GM23338 (cell line): ENCODE data around the gene COL24A1. TPM values are rescaled to one million over a fixed set of nuclear protein-coding genes. Genes with fewer than 3 reads are reported as not detected.

Experiments used
- ATAC-seq: fragments of 200-7000 bp; cut with Tn5 transposase; 3 replicates; pipeline ENCODE4 v1.9.1; 2020
- DNase-seq: peaks from one replicate; pipeline ENCODE4 v3.0.0-alpha.2; 2015; ENCODE audit warnings: low spot score
- H2AFZ ChIP-seq: fragments of 200-600 bp; sonication (generic); 2 replicates; pipeline ENCODE4 v1.8.0; 2016; ENCODE audit warnings: antibody characterized with exemption, mild to moderate bottlenecking, moderate library complexity
- H3F3A ChIP-seq: fragments of 200-600 bp; sonication (generic); replicated peaks from 2 replicates; pipeline ENCODE4 v1.8.0; 2017; ENCODE audit warnings: antibody characterized with exemption, mixed run types, low read depth
- H3K27ac ChIP-seq: fragments of 200-600 bp; sonication (generic); 2 replicates; pipeline ENCODE4 v1.6.1; 2016; ENCODE audit warnings: low read depth
- H3K27me3 ChIP-seq: fragments of 200-600 bp; sonication (generic); 2 replicates; pipeline ENCODE4 v1.8.0; 2016; ENCODE audit warnings: mild to moderate bottlenecking, mixed run types, moderate library complexity; ENCODE audit not compliant: insufficient read depth
- H3K36me3 ChIP-seq: fragments of 200-600 bp; sonication (generic); 2 replicates; pipeline ENCODE4 v1.8.0; 2016; ENCODE audit warnings: mild to moderate bottlenecking; ENCODE audit not compliant: insufficient read depth
- H3K4me1 ChIP-seq: fragments of 200-600 bp; sonication (generic); 2 replicates; pipeline ENCODE4 v1.8.0; 2016; ENCODE audit warnings: mild to moderate bottlenecking, moderate library complexity; ENCODE audit not compliant: insufficient read depth
- H3K4me2 ChIP-seq: fragments of 200-600 bp; sonication (generic); 2 replicates; pipeline ENCODE4 v1.7.1; 2017; ENCODE audit warnings: mixed run types
- H3K4me3 ChIP-seq: fragments of 200-600 bp; sonication (generic); 2 replicates; pipeline ENCODE4 v1.6.1; 2016; ENCODE audit warnings: mixed run types
- H3K79me2 ChIP-seq: fragments of 200-600 bp; sonication (generic); replicated peaks from 2 replicates; pipeline ENCODE4 v1.8.0; 2017; ENCODE audit warnings: mild to moderate bottlenecking; ENCODE audit not compliant: insufficient read depth
- H3K9me2 ChIP-seq: fragments of 200-600 bp; sonication (generic); 2 replicates; pipeline ENCODE4 v1.8.0; 2017; ENCODE audit not compliant: insufficient read depth
- H4K20me1 ChIP-seq: fragments of 200-600 bp; sonication (generic); replicated peaks from 2 replicates; pipeline ENCODE4 v1.8.0; 2017; ENCODE audit warnings: mild to moderate bottlenecking; ENCODE audit not compliant: insufficient read depth
- H3K27ac Mint-ChIP-seq: 2 replicates; pipeline ENCODE4 v1.8.0; 2020; ENCODE audit warnings: inconsistent platforms, mild to moderate bottlenecking, moderate library complexity, mixed read lengths
- H3K27me3 Mint-ChIP-seq: 3 replicates; pipeline ENCODE4 v1.8.0; 2022; ENCODE audit warnings: low read depth, mild to moderate bottlenecking, moderate library complexity, mixed read lengths, inconsistent platforms; ENCODE audit not compliant: insufficient read depth, poor library complexity
- H3K36me3 Mint-ChIP-seq: 3 replicates; pipeline ENCODE4 v1.8.0; 2021; ENCODE audit warnings: low read depth, mild to moderate bottlenecking, inconsistent platforms, moderate library complexity, mixed read lengths
- H3K4me1 Mint-ChIP-seq: 3 replicates; pipeline ENCODE4 v1.8.0; 2020; ENCODE audit warnings: mild to moderate bottlenecking, inconsistent platforms, mixed read lengths
- H3K4me3 Mint-ChIP-seq: 3 replicates; pipeline ENCODE4 v1.8.0; 2021; ENCODE audit warnings: moderate library complexity, mild to moderate bottlenecking, inconsistent platforms, mixed read lengths
- H3K9me3 Mint-ChIP-seq: 3 replicates; pipeline ENCODE4 v1.8.0; 2020; ENCODE audit warnings: moderate library complexity, mild to moderate bottlenecking, inconsistent platforms, mixed read lengths
- CREB1 ChIP-seq: fragments of 250-450 bp; sonication (Bioruptor Pico); IDR thresholded peaks from 2 replicates; pipeline ENCODE4 v1.5.0; 2020; ENCODE audit warnings: low read depth, mild to moderate bottlenecking, moderate library complexity
- CTCF ChIP-seq, 2 experiments: fragments of 200-600 bp in 1 of 2; sonication (generic) in 1 of 2; conservative IDR thresholded peaks; 2 replicates each; pipeline versions ENCODE4 v1.5.1 to v1.6.1; 2016 to 2017; ENCODE audit warnings: antibody characterized with exemption in 2 of 2, low read depth in 2 of 2, mild to moderate bottlenecking in 2 of 2, moderate library complexity in 1 of 2
- EZH2 ChIP-seq: fragments of 200-600 bp; sonication (generic); IDR thresholded peaks from one replicate; pipeline ENCODE4 v1.8.0; 2017; ENCODE audit warnings: antibody characterized with exemption, mild to moderate bottlenecking, low read depth; ENCODE audit not compliant: unreplicated experiment
- EZH2phosphoT487 ChIP-seq: fragments of 200-600 bp; sonication (generic); IDR thresholded peaks from one replicate; pipeline ENCODE4 v1.8.1; 2018; ENCODE audit warnings: antibody characterized with exemption; ENCODE audit not compliant: unreplicated experiment
- JUNB ChIP-seq: IDR thresholded peaks from one replicate; pipeline ENCODE4 v1.6.1; 2016; ENCODE audit warnings: antibody characterized with exemption; ENCODE audit not compliant: unreplicated experiment
- NANOG ChIP-seq: IDR thresholded peaks from 2 replicates; pipeline ENCODE4 v1.6.1; 2016; ENCODE audit warnings: antibody characterized with exemption, borderline replicate concordance
- POLR2AphosphoS5 ChIP-seq: IDR thresholded peaks from 2 replicates; pipeline ENCODE4 v1.6.1; 2016; ENCODE audit warnings: antibody characterized with exemption, low read depth
- REST ChIP-seq: IDR thresholded peaks from one replicate; pipeline ENCODE4 v1.6.1; 2018; ENCODE audit warnings: antibody characterized with exemption; ENCODE audit not compliant: unreplicated experiment
- STAT1 ChIP-seq: IDR thresholded peaks from one replicate; pipeline ENCODE4 v1.6.1; 2016; ENCODE audit warnings: antibody characterized with exemption; ENCODE audit not compliant: unreplicated experiment
- ZNF114 ChIP-seq: fragments of 250-450 bp; sonication (Bioruptor Pico); IDR thresholded peaks from 2 replicates; pipeline ENCODE4 v1.5.0; 2020; ENCODE audit warnings: mild to moderate bottlenecking, moderate library complexity
- ZNF331 ChIP-seq: fragments of 250-450 bp; sonication (Bioruptor Pico); IDR thresholded peaks from 2 replicates; pipeline ENCODE4 v1.5.0; 2020; ENCODE audit warnings: low read depth, mild to moderate bottlenecking, moderate library complexity
- ZNF462 ChIP-seq: fragments of 250-450 bp; sonication (Bioruptor Pico); IDR thresholded peaks from 2 replicates; pipeline ENCODE4 v1.5.0; 2020; ENCODE audit warnings: mild to moderate bottlenecking, moderate library complexity
- polyA plus RNA-seq: library from polyadenylated mRNA; unstranded; fragments of >200 nt; fragmentation: Nextera tagmentation; extraction: Ambion mirVana; gene quantifications from 2 replicates; pipeline ENCODE4 v1.2.1, GENCODE V29; 2016
- total RNA-seq: library from RNA; depleted of rRNA; stranded (reverse); fragments of >200 nt; shearing (Covaris generic); gene quantifications from 2 replicates; pipeline ENCODE4 v1.2.3, GENCODE V29; 2014

COL24A1 gene
- total and polyA plus RNA-seq, 2 experiments from 2014 or later: 1.2 to 2.1 TPM

- H3K27me3 Mint-ChIP-seq: no peaks in the 10 kb centered on the region
- Histone ChIP-seq H4K20me1 (no peaks in the 10 kb centered on the region), H3K4me2 (no peak overlapping the region), H3K27ac (no peak overlapping the region), H3K27me3 (no peaks in the 10 kb centered on the region), H2AFZ (no peak overlapping the region), H3K4me3 (no peak overlapping the region), H3K79me2 (no peaks in the 10 kb centered on the region), H3F3A (no peaks in the 10 kb centered on the region), H3K36me3 (no peaks in the 10 kb centered on the region), H3K9me2 (no peaks in the 10 kb centered on the region), H3K4me1 (no peaks in the 10 kb centered on the region)
- ATAC-seq: no peak
- DNase-seq: no peak
- no peak overlapping the region for H3K27ac Mint-ChIP-seq
- no peaks in the 10 kb centered on the region for H3K4me1 Mint-ChIP-seq
- H3K9me3 Mint-ChIP-seq: no peaks in the 10 kb centered on the region
- no peaks in the 10 kb centered on the region for H3K36me3 Mint-ChIP-seq
- H3K4me3 Mint-ChIP-seq: no peak overlapping the region
- TF ChIP-seq ZNF114 (CRISPR knock-in tag) (no peak), JUNB (no peak), CTCF (conservative IDR thresholded peaks at IDR 0.05; ENCODE audit: low read depth in 2 of 2) (no peak), STAT1 (no peak), ZNF462 (no peak), POLR2AphosphoS5 (no peak), REST (no peak), ZNF331 (CRISPR knock-in tag) (no peak), NANOG (no peak), EZH2phosphoT487 (no peak), CREB1 (CRISPR knock-in tag) (no peak), EZH2 (no peak)
Observed at GRCh38 chr1:85936470-85936869, 220.1 kb downstream of the COL24A1 start.
